ENCODE results near the gene HSD17B3.
"Not testable (repeated sequence)": the region's sequence is repeated elsewhere in the genome, so short reads cannot be mapped to it uniquely, and the experiment has no call there.

The HSD17B3 gene

GRCh38 chr9:96193236-96193755 is 108.7 kb downstream of the HSD17B3 start:
- no peak for DNase-seq (ENCODE audit: low read depth)

- DNase-seq (ENCODE audit: low read depth) = no peak
Measured at GRCh38 chr9:96192710-96193109, 109.3 kb downstream of the HSD17B3 start.

- no peak for DNase-seq (ENCODE audit: low read depth)
Measured at GRCh38 chr9:96189995-96190394, 112.0 kb downstream of the HSD17B3 start.

DNA sequence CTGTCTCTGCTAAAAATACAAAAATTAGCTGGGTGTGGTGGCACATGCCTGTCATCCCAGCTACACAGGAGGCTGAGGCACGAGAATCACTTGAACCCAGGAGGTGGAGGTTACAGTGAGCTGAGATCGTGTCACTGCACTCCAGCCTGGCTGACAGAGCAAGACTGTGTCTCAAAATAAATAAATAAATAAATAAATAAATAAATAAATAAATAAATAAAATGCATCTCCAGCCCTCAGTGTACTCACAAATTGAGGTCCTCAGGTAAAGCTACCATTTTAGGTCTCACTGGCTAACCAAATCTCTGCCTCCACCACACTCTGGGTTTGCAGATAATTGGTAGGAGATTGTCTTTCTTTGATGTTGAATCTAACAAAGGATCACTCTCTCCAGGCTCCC is 112.4 kb downstream of the HSD17B3 start:
- DNase-seq (ENCODE audit: low read depth) = not testable (repeated sequence)

- DNase-seq (ENCODE audit: low read depth) = no peak
Measured at GRCh38 chr9:96188571-96188970, 113.4 kb downstream of the HSD17B3 start.

DNA sequence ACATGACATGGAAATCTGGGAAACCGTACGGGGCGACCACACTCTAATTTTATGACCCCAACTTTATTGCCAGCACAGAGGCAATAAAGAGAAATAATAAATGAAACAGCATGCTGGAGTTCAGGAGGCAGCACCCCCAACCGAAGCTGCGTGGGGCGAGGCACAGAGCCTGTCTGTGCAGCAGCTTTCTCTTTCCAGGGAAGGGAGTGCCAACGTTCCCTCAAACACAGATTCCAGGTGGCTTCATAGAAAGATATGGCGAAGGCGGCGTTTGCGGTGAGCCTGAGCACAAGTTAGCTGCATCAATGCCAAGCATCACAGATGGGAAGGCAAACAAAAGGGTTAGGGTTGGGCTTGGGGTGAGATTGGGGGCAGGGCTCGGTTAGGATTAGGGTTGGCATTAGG is 114.8 kb downstream of the HSD17B3 start:
- DNase-seq (ENCODE audit: low read depth) = no peak

- no peak for DNase-seq (ENCODE audit: low read depth)
Measured at GRCh38 chr9:96186591-96187011, 115.4 kb downstream of the HSD17B3 start.

GRCh38 chr9:96185518-96186156 is 116.3 kb downstream of the HSD17B3 start:
- no peak for DNase-seq (ENCODE audit: low read depth)
